OCI-LY7 (cell line): ENCODE data around the gene HACD2.

Experiments
- EZH2phosphoT487 ChIP-seq: fragments of 200-600 bp; sonication (generic); IDR thresholded peaks from 2 replicates; pipeline ENCODE4 v1.6.1; 2018; ENCODE audit warnings: low read depth, borderline replicate concordance, mild to moderate bottlenecking, mixed run types, antibody characterized with exemption, low read length, moderate library complexity, mixed read lengths
- TF ChIP-seq, protein P1 (sequence below): fragments of 200-600 bp; sonication (generic); conservative IDR thresholded peaks from 2 replicates; pipeline ENCODE4 v1.5.1; 2014; ENCODE audit warnings: mild to moderate bottlenecking, antibody characterized with exemption, low read length, moderate library complexity, mixed read lengths

DNA sequence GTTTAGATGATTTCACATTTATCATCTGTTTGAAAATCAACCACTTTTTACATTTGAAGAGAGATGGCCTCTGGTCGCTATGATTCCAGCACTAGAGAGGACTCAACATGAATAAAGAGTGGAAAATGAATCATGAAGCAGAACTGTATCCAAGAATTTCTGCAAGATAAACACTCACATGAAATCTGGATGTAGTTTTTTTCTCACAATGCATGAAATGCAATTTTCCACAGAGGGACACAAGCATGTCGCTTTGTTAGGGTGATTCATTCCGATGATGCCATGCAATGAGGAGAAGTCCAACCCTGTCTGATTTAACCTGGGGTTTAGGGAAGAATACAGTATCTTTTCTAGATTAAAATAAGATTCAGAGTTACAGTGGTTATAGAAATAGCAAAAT lies 85.5 kb downstream of the HACD2 start:
- TF ChIP-seq, protein P1, sequence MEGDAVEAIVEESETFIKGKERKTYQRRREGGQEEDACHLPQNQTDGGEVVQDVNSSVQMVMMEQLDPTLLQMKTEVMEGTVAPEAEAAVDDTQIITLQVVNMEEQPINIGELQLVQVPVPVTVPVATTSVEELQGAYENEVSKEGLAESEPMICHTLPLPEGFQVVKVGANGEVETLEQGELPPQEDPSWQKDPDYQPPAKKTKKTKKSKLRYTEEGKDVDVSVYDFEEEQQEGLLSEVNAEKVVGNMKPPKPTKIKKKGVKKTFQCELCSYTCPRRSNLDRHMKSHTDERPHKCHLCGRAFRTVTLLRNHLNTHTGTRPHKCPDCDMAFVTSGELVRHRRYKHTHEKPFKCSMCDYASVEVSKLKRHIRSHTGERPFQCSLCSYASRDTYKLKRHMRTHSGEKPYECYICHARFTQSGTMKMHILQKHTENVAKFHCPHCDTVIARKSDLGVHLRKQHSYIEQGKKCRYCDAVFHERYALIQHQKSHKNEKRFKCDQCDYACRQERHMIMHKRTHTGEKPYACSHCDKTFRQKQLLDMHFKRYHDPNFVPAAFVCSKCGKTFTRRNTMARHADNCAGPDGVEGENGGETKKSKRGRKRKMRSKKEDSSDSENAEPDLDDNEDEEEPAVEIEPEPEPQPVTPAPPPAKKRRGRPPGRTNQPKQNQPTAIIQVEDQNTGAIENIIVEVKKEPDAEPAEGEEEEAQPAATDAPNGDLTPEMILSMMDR = no peak
- TF ChIP-seq EZH2phosphoT487 = no peak
